ENCODE results near the gene KIF1A. TPM values are rescaled to one million over a fixed set of nuclear protein-coding genes. Genes with fewer than 3 reads are reported as not detected.

Gene KIF1A
- total RNA-seq, 1 donor, result not detected

- peaks cover 10% of the 10 kb centered on the region for H3K4me1 ChIP-seq (ENCODE audit: insufficient read depth, low read length)
- no peaks in the 10 kb centered on the region for H3K9me3 ChIP-seq (ENCODE audit: low read depth, low read length)
- peaks cover 21% of the 10 kb centered on the region for H3K27me3 ChIP-seq (ENCODE audit: insufficient read depth, low read length)
- H3K4me3 ChIP-seq (ENCODE audit: low read length), result no peak overlapping the region
These were observed 13.8 kb upstream of the KIF1A start for GRCh38 chr2:240833724-240834285.

GRCh38 chr2:240832921-240833494 lies 13.0 kb upstream of the KIF1A start:
- H3K4me3 ChIP-seq (ENCODE audit: low read length), result no peak overlapping the region
- peaks cover 10% of the 10 kb centered on the region for H3K4me1 ChIP-seq (ENCODE audit: insufficient read depth, low read length)
- no peaks in the 10 kb centered on the region for H3K9me3 ChIP-seq (ENCODE audit: low read depth, low read length)
- H3K27me3 ChIP-seq (ENCODE audit: insufficient read depth, low read length), result peaks cover 29% of the 10 kb centered on the region

- no peaks in the 10 kb centered on the region for H3K9me3 ChIP-seq (ENCODE audit: low read depth, low read length)
- H3K4me3 ChIP-seq (ENCODE audit: low read length), result no peak overlapping the region
- H3K4me1 ChIP-seq (ENCODE audit: insufficient read depth, low read length), result peaks cover 10% of the 10 kb centered on the region
- peaks cover 36% of the 10 kb centered on the region for H3K27me3 ChIP-seq (ENCODE audit: insufficient read depth, low read length)
These were observed 12.2 kb upstream of the KIF1A start for GRCh38 chr2:240832205-240832727.

GRCh38 chr2:240831594-240832204 lies 11.7 kb upstream of the KIF1A start:
- Histone ChIP-seq H3K4me3 (ENCODE audit: low read length) (no peak overlapping the region), H3K27me3 (ENCODE audit: insufficient read depth, low read length) (peaks cover 42% of the 10 kb centered on the region), H3K4me1 (ENCODE audit: insufficient read depth, low read length) (peaks cover 10% of the 10 kb centered on the region), H3K9me3 (ENCODE audit: low read depth, low read length) (no peaks in the 10 kb centered on the region)

GRCh38 chr2:240825476-240825875 lies 5.5 kb upstream of the KIF1A start:
- Histone ChIP-seq H3K9me3 (ENCODE audit: low read depth, low read length) (no peaks in the 10 kb centered on the region), H3K27me3 (ENCODE audit: insufficient read depth, low read length) (peaks cover 88% of the 10 kb centered on the region), H3K4me1 (ENCODE audit: insufficient read depth, low read length) (no peaks in the 10 kb centered on the region), H3K4me3 (ENCODE audit: low read length) (no peak overlapping the region)

- H3K27me3 ChIP-seq (ENCODE audit: insufficient read depth, low read length), result peaks cover 76% of the 10 kb centered on the region
- no peaks in the 10 kb centered on the region for H3K4me1 ChIP-seq (ENCODE audit: insufficient read depth, low read length)
- H3K9me3 ChIP-seq (ENCODE audit: low read depth, low read length), result no peaks in the 10 kb centered on the region
- H3K4me3 ChIP-seq (ENCODE audit: low read length), result no peak overlapping the region
These were observed 3.7 kb upstream of the KIF1A start for GRCh38 chr2:240823449-240824336.

- Histone ChIP-seq H3K4me1 (ENCODE audit: insufficient read depth, low read length) (no peaks in the 10 kb centered on the region), H3K4me3 (ENCODE audit: low read length) (no peak overlapping the region), H3K9me3 (ENCODE audit: low read depth, low read length) (no peaks in the 10 kb centered on the region), H3K27me3 (ENCODE audit: insufficient read depth, low read length) (peaks cover 67% of the 10 kb centered on the region)
These were observed 2.3 kb upstream of the KIF1A start for GRCh38 chr2:240822280-240822847.

- Histone ChIP-seq H3K27me3 (ENCODE audit: insufficient read depth, low read length) (peaks cover 58% of the 10 kb centered on the region), H3K4me1 (ENCODE audit: insufficient read depth, low read length) (no peaks in the 10 kb centered on the region), H3K4me3 (ENCODE audit: low read length) (no peak overlapping the region), H3K9me3 (ENCODE audit: low read depth, low read length) (no peaks in the 10 kb centered on the region)
These were observed 1.4 kb upstream of the KIF1A start for GRCh38 chr2:240821429-240821778.

- no peak overlapping the region for H3K4me3 ChIP-seq (ENCODE audit: low read length)
- H3K9me3 ChIP-seq (ENCODE audit: low read depth, low read length), result no peaks in the 10 kb centered on the region
- peaks cover 53% of the 10 kb centered on the region for H3K27me3 ChIP-seq (ENCODE audit: insufficient read depth, low read length)
- no peaks in the 10 kb centered on the region for H3K4me1 ChIP-seq (ENCODE audit: insufficient read depth, low read length)
These were observed 799 bp upstream of the KIF1A start for GRCh38 chr2:240820607-240821428.

- H3K4me3 ChIP-seq (ENCODE audit: low read length), result no peak overlapping the region
- H3K9me3 ChIP-seq (ENCODE audit: low read depth, low read length), result no peaks in the 10 kb centered on the region
- peaks cover 40% of the 10 kb centered on the region for H3K27me3 ChIP-seq (ENCODE audit: insufficient read depth, low read length)
- no peaks in the 10 kb centered on the region for H3K4me1 ChIP-seq (ENCODE audit: insufficient read depth, low read length)
These were observed 727 bp downstream of the KIF1A start for GRCh38 chr2:240819126-240819857.

- H3K9me3 ChIP-seq (ENCODE audit: low read depth, low read length), result no peaks in the 10 kb centered on the region
- H3K27me3 ChIP-seq (ENCODE audit: insufficient read depth, low read length), result peaks cover 32% of the 10 kb centered on the region
- no peaks in the 10 kb centered on the region for H3K4me1 ChIP-seq (ENCODE audit: insufficient read depth, low read length)
- no peak overlapping the region for H3K4me3 ChIP-seq (ENCODE audit: low read length)
These were observed 1.5 kb downstream of the KIF1A start for GRCh38 chr2:240818293-240819125.

GRCh38 chr2:240817496-240818292 lies 2.3 kb downstream of the KIF1A start:
- Histone ChIP-seq H3K27me3 (ENCODE audit: insufficient read depth, low read length) (peaks cover 24% of the 10 kb centered on the region), H3K4me3 (ENCODE audit: low read length) (no peak overlapping the region), H3K9me3 (ENCODE audit: low read depth, low read length) (no peaks in the 10 kb centered on the region), H3K4me1 (ENCODE audit: insufficient read depth, low read length) (no peaks in the 10 kb centered on the region)
